Transverse colon (tissue), 4 donors: Measurements from ENCODE around the gene PPARGC1A. TPM values are rescaled to one million over a fixed set of nuclear protein-coding genes. Genes with fewer than 3 reads are reported as not detected.

Experiments
- DNase-seq: peaks from one replicate; pipeline ENCODE4 v3.0.0-alpha.2; 2019
- H3K27ac ChIP-seq, 4 donors: fragments of 200-600 bp; sonication (generic); 2 replicates each; pipeline ENCODE4 v1.5.1; 2016 to 2018; ENCODE audit warnings: inconsistent platforms in 4 of 4
- H3K27me3 ChIP-seq: fragments of 200-600 bp; sonication (generic); 2 replicates; pipeline ENCODE4 v1.5.1; 2017; ENCODE audit warnings: inconsistent platforms
- H3K36me3 ChIP-seq, 4 donors: fragments of 200-600 bp; sonication (generic); 2 replicates each; pipeline ENCODE4 v1.5.1; 2017 to 2019; ENCODE audit warnings: inconsistent platforms in 4 of 4
- H3K4me1 ChIP-seq, 4 donors: fragments of 200-600 bp; sonication (generic); 2 replicates each; pipeline ENCODE4 v1.5.1; 2017 to 2020; ENCODE audit warnings: inconsistent platforms in 4 of 4
- H3K4me3 ChIP-seq, 4 donors: fragments of 200-600 bp; sonication (generic); 1 replicate in 1 of 4; 2 replicates in 3 of 4; pipeline versions ENCODE4 v1.5.1 to v1.6.1; 2017 to 2019; ENCODE audit warnings: inconsistent platforms in 4 of 4
- H3K9me3 ChIP-seq, 2 donors: fragments of 200-600 bp; sonication (generic); 2 replicates each; pipeline ENCODE4 v1.5.1; 2017 to 2019; ENCODE audit warnings: inconsistent platforms in 2 of 2
- EP300 ChIP-seq: sonication (generic); formaldehyde crosslinking; IDR thresholded peaks from one replicate; pipeline ENCODE4 v1.6.1; 2017; ENCODE audit warnings: antibody characterized with exemption, low read depth
- POLR2A ChIP-seq: fragments of 450-650 bp; IDR thresholded peaks from one replicate; pipeline ENCODE4 v1.6.1; 2016; ENCODE audit warnings: antibody characterized with exemption, mild to moderate bottlenecking, moderate library complexity
- POLR2AphosphoS5 ChIP-seq, 3 donors: sonication (generic); formaldehyde crosslinking; IDR thresholded peaks; one replicate each; pipeline ENCODE4 v1.6.1; 2016; ENCODE audit warnings: antibody characterized with exemption in 3 of 3
- WGBS, 2 donors: methylation state at CpG; one replicate each; pipeline ENCODE4 v1.1.5; 2018; ENCODE audit warnings: low coverage in 1 of 2; 5-methylcytosine and 5-hydroxymethylcytosine counted together
- in situ Hi-C, 4 donors: fragments of 200-750 bp; cut with MboI; loops; one replicate each; pipeline versions ENCODE4 v1.15.0 to v1.15.1; 2017; ENCODE audit warnings: low sequenced_read_pairs in 3 of 4, low pct_ligation_motif_present in 1 of 4, low pct_unique_long_range_greater_than_20kb in 1 of 4
- intact Hi-C: fragments of 100-400 bp; cut with DNase I; formaldehyde crosslinking; loops from one replicate; pipeline ENCODE4 v1.15.1; 2023; ENCODE audit warnings: low total_unique reads
- total RNA-seq, 4 donors: library from RNA; depleted of rRNA; stranded (reverse); fragments of >200 nt; gene quantifications; one replicate each; pipeline ENCODE4 v1.1.0, GENCODE V29; 2016
- TF ChIP-seq, protein P1 (sequence below), 5 experiments: fragments of 200-600 bp in 3 of 5; fragments of 450-650 bp in 2 of 5; sonication (generic) in 3 of 5; IDR thresholded peaks; 1 replicate in 2 of 5; 2 replicates in 3 of 5; pipeline ENCODE4 v1.5.1; 2016 to 2017; ENCODE audit warnings: antibody characterized with exemption in 5 of 5, inconsistent platforms in 3 of 5, mild to moderate bottlenecking in 2 of 5, moderate library complexity in 1 of 5

The PPARGC1A gene
- total RNA-seq, 4 donors from 2014 or later = 63.7 to 4,431 (median 108) TPM

DNA sequence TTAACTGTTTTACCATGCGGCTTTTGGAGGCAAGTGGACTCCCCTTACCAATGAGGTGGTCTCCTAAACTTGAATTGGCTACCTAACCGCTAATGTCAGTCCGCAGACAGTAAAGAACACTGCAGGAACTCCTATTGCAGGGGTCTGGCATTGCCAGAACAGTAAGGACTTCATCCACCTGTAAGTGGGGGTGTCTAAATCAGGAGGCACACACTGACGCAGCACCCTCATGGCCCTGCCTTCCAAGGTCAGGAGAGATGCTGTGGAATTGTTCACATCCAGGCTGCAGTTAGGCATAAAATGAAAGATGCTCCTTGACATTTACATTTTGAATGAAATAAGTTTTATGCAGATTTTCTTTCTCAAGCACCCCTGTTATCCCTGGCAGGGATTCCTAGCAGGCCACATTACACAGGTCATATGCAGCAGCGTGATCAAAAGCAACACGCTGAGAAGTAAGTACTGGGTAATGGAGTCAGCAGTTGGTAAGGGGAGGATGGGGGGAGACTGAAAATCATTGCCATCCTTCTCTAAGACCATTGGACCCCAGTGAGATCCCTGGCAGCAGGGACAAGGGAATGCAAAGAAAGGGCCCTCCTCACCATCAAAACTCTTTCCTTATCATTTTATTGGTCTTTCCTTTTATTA is 3.8 kb downstream of the PPARGC1A start:
- TF ChIP-seq POLR2AphosphoS5 (IDR thresholded peaks at IDR 0.05) (no peak), EP300 (no peak), POLR2A (no peak)
- TF ChIP-seq, protein P1, sequence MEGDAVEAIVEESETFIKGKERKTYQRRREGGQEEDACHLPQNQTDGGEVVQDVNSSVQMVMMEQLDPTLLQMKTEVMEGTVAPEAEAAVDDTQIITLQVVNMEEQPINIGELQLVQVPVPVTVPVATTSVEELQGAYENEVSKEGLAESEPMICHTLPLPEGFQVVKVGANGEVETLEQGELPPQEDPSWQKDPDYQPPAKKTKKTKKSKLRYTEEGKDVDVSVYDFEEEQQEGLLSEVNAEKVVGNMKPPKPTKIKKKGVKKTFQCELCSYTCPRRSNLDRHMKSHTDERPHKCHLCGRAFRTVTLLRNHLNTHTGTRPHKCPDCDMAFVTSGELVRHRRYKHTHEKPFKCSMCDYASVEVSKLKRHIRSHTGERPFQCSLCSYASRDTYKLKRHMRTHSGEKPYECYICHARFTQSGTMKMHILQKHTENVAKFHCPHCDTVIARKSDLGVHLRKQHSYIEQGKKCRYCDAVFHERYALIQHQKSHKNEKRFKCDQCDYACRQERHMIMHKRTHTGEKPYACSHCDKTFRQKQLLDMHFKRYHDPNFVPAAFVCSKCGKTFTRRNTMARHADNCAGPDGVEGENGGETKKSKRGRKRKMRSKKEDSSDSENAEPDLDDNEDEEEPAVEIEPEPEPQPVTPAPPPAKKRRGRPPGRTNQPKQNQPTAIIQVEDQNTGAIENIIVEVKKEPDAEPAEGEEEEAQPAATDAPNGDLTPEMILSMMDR (IDR thresholded peaks at IDR 0.05) = no peak
- Histone ChIP-seq H3K27me3 (no peaks in the 10 kb centered on the region), H3K9me3 (no peaks in the 10 kb centered on the region), H3K36me3 (no peaks in the 10 kb centered on the region), H3K4me3 (peak overlapping the region in 1 of 4 donors; percentile 60), H3K27ac (peak overlapping the region in 3 of 4 donors; percentile 26 to 90 (median 88)), H3K4me1 (peaks cover 7 to 40% (median 33%) of the 10 kb centered on the region in 4 donors)
- in situ Hi-C loops = no loop called here
- no peak for DNase-seq
- intact Hi-C loops = no loop called here
- 91 to 92% methylated on average over 5 to 6 of the region's 6 CpGs for WGBS, 2 donors

DNA sequence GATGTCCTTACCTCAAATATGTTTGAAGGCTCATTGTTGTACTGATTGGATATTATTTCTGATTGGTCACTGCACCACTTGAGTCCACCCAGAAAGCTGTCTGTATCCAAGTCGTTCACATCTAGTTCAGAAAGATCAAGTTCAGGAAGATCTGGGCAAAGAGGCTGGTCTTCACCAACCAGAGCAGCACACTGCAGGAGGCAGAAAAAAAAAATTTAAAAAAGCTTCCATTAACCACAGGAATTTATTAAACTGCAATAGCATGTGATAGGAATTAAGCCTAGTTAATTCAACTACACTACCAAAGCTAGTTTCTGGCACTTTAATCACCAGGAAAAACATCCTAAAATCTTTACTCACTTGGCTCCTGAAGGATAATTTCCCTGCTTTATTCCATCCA is 5.1 kb downstream of the PPARGC1A start:
- Histone ChIP-seq H3K9me3 (no peaks in the 10 kb centered on the region), H3K4me3 (no peak overlapping the region), H3K27ac (no peak overlapping the region), H3K4me1 (peaks cover 8 to 41% (median 34%) of the 10 kb centered on the region in 4 donors), H3K36me3 (no peaks in the 10 kb centered on the region), H3K27me3 (no peaks in the 10 kb centered on the region)
- intact Hi-C loops (no loop called here), in situ Hi-C loops (no loop called here)
- TF ChIP-seq EP300 (no peak), POLR2AphosphoS5 (IDR thresholded peaks at IDR 0.05) (no peak), POLR2A (no peak)
- TF ChIP-seq, protein P1 (IDR thresholded peaks at IDR 0.05) = no peak
- DNase-seq = no peak
- 36 to 86% methylated on average over 1 of the region's 1 CpG for WGBS, 2 donors

DNA sequence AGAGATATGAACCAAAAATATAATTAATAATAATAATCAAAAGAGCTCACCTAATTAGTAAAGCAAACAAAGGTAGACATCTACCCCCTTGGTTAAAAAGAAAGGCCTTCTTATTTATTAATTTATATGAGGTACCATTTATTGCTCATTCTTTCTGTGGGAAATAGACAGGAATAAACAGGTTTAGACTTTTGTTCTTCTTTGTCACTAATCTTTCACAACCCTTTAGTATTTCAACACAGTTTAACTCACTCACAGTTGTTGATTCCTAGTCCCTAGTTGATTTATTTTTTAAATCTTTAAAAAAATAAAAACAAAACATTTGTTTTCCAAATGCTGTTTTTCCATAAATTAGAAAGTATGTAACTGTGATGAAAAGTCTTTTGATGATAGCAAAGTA is 5.6 kb downstream of the PPARGC1A start:
- Histone ChIP-seq H3K27ac (no peak overlapping the region), H3K4me3 (no peak overlapping the region), H3K9me3 (no peaks in the 10 kb centered on the region), H3K27me3 (no peaks in the 10 kb centered on the region), H3K4me1 (peaks cover 12 to 44% (median 36%) of the 10 kb centered on the region in 4 donors), H3K36me3 (no peaks in the 10 kb centered on the region)
- in situ Hi-C loops = no loop called here
- intact Hi-C loops = no loop called here
- no peak for DNase-seq
- TF ChIP-seq EP300 = no peak
- no peak for TF ChIP-seq POLR2A
- TF ChIP-seq POLR2AphosphoS5 (IDR thresholded peaks at IDR 0.05) = no peak
- TF ChIP-seq, protein P1 (IDR thresholded peaks at IDR 0.05) = no peak

DNA sequence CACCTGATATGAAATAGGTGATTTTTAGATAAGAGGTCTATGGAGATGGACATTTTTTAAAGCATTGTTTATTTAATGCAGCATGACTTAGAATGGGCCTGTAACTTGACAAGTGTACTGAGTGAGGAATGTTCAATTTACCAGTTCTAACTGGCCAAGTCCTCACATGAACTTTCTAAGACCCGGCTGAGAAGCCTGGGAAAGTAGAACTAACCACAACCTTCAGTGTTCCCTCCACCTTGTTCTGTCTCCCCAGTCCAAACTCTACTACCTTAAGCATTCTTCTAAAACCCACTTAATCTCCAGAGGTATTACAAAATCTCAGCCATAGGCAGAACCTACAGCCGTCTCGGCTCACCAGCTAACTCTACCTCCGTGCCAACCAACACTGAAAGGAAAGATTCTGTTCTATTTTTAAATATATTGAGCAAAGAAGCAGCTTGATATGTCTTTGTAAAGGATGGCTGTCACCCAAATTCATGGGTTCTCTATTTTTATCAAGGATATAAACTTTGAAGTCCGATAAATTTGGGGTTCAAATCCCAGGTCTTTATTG is 6.8 kb downstream of the PPARGC1A start:
- Histone ChIP-seq H3K9me3 (no peaks in the 10 kb centered on the region), H3K4me1 (peaks cover 13 to 56% (median 45%) of the 10 kb centered on the region in 4 donors), H3K4me3 (no peak overlapping the region), H3K27ac (peak overlapping the region in 1 of 4 donors; percentile 46), H3K36me3 (no peaks in the 10 kb centered on the region), H3K27me3 (no peaks in the 10 kb centered on the region)
- in situ Hi-C loops = no loop called here
- 66 to 89% methylated on average over 5 of the region's 5 CpGs for WGBS, 2 donors
- TF ChIP-seq POLR2AphosphoS5 (IDR thresholded peaks at IDR 0.05) (no peak), EP300 (no peak), POLR2A (no peak)
- TF ChIP-seq, protein P1 (IDR thresholded peaks at IDR 0.05) = no peak
- intact Hi-C loops = no loop called here
- DNase-seq = no peak
